Mammary epithelial cell (primary cell): ENCODE results near the gene RPGRIP1.

Experiments
- EZH2 ChIP-seq: IDR thresholded peaks from 2 replicates; pipeline ENCODE4 v1.6.1; 2012; ENCODE audit warnings: low read length, inconsistent platforms, borderline replicate concordance
- TF ChIP-seq, protein P1 (sequence below), 2 donors: IDR thresholded peaks in 1 of 2; conservative IDR thresholded peaks in 1 of 2; 2 replicates each; pipeline ENCODE4 v1.5.1; 2011 to 2012; ENCODE audit warnings: inconsistent platforms in 2 of 2, low read length in 2 of 2, mild to moderate bottlenecking in 2 of 2, control low read depth in 1 of 2, low read depth in 1 of 2; ENCODE audit not compliant: insufficient read depth in 1 of 2; ENCODE audit errors: extremely low read depth in 1 of 2

DNA sequence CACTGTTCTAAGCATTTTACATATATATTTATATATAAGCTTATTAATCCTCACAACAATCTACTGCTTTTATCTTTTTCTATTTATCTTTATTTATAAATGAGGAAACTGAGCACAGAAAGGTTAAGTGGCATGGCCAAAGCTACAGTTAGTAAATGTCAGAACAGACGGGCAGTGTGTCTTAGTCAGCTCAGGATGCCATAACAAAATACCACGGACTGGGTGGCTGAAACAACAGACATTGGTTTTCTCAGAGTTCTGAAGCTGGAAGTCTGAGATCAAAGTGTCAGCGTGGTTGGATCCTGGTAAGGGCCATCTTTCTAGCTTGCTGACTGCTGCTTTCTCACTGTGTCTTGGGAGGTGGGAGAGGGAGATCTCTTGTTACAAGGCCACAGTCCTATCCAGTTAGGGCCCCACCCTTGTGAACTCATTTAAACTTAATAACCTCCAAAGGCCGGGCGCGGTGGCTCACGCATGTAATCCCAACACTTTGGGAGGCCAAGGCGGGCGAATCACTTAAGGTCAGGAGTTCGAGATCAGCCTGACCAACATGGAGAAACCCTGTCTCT is 19.8 kb downstream of the RPGRIP1 start:
- TF ChIP-seq, protein P1, sequence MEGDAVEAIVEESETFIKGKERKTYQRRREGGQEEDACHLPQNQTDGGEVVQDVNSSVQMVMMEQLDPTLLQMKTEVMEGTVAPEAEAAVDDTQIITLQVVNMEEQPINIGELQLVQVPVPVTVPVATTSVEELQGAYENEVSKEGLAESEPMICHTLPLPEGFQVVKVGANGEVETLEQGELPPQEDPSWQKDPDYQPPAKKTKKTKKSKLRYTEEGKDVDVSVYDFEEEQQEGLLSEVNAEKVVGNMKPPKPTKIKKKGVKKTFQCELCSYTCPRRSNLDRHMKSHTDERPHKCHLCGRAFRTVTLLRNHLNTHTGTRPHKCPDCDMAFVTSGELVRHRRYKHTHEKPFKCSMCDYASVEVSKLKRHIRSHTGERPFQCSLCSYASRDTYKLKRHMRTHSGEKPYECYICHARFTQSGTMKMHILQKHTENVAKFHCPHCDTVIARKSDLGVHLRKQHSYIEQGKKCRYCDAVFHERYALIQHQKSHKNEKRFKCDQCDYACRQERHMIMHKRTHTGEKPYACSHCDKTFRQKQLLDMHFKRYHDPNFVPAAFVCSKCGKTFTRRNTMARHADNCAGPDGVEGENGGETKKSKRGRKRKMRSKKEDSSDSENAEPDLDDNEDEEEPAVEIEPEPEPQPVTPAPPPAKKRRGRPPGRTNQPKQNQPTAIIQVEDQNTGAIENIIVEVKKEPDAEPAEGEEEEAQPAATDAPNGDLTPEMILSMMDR (conservative IDR thresholded peaks at IDR 0.05 in 1 of 2, IDR thresholded peaks at IDR 0.05 in 1 of 2; ENCODE audit: extremely low read depth in 1 of 2, insufficient read depth in 1 of 2, low read depth in 1 of 2, low read length in 2 of 2): no peak
- TF ChIP-seq EZH2: no peak
